ENCODE data around the gene MAGI1.
"Not testable (repeated sequence)": the region's sequence is repeated elsewhere in the genome, so short reads cannot be mapped to it uniquely, and the experiment has no call there.

The MAGI1 gene

DNA sequence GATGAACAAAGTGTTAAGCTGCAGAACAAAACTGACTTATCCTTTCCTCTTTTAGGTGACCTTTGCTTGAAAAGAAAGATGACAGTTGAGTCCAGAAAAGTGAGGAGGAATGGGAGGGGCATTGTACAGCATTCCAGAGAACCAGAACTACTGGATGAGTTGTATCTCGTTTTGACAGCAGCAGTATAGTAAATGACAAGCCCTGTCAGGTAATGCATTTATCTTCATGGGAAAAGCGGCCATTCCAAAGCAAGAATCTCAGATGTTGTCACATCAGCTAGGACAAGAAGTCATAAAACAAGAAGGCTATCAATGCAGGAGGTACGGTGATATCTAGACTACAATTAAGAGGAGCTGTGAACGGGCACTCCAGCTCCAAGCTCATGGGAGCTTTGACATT lies 421.5 kb downstream of the MAGI1 start:
- no peak for TF ChIP-seq ZFX (IDR thresholded peaks at IDR 0.05)
- TF ChIP-seq, protein P1, sequence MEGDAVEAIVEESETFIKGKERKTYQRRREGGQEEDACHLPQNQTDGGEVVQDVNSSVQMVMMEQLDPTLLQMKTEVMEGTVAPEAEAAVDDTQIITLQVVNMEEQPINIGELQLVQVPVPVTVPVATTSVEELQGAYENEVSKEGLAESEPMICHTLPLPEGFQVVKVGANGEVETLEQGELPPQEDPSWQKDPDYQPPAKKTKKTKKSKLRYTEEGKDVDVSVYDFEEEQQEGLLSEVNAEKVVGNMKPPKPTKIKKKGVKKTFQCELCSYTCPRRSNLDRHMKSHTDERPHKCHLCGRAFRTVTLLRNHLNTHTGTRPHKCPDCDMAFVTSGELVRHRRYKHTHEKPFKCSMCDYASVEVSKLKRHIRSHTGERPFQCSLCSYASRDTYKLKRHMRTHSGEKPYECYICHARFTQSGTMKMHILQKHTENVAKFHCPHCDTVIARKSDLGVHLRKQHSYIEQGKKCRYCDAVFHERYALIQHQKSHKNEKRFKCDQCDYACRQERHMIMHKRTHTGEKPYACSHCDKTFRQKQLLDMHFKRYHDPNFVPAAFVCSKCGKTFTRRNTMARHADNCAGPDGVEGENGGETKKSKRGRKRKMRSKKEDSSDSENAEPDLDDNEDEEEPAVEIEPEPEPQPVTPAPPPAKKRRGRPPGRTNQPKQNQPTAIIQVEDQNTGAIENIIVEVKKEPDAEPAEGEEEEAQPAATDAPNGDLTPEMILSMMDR (conservative IDR thresholded peaks at IDR 0.05) = no peak

DNA sequence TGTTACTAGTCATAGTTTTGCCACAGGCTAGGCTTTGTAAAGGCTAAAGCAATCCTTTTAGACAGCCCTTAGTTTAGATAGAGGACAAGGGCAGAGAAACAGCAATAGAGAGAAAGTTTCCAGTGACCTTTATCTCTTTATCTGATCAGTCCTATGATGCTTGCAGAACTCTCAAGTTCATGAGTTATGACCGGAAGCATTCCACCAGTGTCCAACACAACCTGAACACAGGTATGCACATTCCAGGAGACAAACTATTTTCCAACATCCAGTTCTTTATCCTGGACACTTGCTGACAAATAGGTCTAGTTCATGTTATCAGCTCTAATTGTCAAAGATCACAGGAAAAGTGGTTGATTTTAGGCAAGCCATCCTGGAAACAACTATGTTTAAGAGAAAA lies 422.2 kb downstream of the MAGI1 start:
- no peak for TF ChIP-seq ZFX (IDR thresholded peaks at IDR 0.05)
- TF ChIP-seq, protein P1 (conservative IDR thresholded peaks at IDR 0.05) = no peak
- H3K27ac ChIP-seq = no peak overlapping the region

More for the DNA sequence above, 421.5 kb downstream of the MAGI1 start:
- no peak overlapping the region for H3K27ac ChIP-seq

DNA sequence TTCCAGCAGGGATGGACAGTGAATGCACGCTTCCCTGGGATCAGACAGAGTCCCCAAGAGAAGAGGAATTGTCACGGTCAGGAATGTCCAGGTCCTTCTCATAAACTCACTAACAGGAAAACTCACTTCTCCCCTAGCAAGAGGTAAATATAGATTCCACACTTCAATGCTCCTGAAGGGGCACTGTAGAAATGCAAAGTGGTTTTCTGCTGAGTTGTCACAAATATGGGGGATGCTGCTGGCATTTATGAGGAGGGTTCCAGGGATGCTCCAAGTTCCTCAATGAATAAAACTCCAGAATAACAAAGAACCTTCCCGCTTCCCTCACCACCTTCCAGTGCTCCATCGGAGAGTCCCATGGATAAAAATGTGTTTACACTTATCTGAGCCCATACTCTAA lies 423.4 kb downstream of the MAGI1 start:
- TF ChIP-seq, protein P1 (conservative IDR thresholded peaks at IDR 0.05) = no peak
- no peak for TF ChIP-seq ZFX (IDR thresholded peaks at IDR 0.05)
- no peak overlapping the region for H3K27ac ChIP-seq

DNA sequence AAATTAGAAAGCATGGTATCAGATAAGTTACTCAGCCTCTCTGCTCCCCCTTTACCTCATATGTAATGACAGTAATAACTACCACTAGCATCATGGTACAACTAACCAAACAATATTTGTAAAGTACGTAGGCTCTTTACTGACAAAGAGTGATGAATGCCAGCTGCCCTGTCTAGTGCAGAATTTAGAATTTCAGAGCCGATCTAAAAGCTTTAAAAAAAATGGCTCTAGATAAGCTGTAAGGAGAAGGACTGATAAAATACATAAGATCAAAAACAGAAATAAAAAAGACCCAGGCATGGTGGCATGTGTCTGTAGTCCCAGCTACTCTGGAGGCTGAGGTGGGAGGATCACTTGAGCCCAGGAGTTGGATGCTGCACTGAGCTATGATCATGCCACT lies 424.1 kb downstream of the MAGI1 start:
- TF ChIP-seq, protein P1 (conservative IDR thresholded peaks at IDR 0.05) = no peak
- no peak for TF ChIP-seq ZFX (IDR thresholded peaks at IDR 0.05)
- H3K27ac ChIP-seq = no peak overlapping the region

DNA sequence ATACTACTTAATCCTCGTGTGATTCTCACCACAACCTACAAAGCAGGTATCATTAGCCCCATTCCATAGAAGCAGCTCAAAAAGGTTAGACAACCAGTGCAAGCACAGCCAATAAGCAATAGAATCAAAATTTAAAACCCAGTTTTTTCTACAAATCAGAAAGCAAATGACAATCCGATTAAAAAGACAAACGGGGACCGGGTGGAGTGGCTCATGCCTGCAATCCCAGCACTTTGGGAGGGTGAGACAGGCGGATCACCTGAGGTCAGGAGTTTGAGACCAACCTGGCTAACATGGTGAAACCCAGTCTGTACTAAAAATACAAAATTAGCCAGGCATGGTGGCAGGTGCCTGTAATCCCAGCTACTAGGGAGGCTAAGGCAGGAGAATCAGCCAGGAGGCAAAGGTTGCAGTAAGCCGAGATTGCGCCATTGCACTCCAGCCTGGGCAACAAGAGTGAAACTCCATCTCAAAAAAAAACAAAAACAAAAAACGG lies 430.7 kb downstream of the MAGI1 start:
- H3K27ac ChIP-seq = not testable (repeated sequence)

DNA sequence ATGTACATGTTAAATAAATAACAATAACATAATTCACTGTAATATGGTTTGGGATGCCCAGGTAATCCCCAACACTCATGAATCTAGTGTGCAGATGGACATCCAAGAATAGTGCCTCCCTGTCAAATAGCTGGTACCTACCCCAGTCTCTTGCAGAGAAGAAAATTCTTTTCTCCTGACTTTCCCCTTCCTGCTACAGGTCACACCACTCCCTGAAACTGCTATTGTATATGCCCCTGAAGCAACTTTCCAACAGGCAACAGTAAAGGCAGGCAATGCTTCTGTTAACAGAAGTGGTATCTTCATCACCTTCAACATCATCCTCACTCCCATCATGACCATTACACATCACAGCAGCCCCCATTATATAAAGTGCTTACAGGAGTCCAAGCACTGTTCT lies 431.6 kb downstream of the MAGI1 start:
- H3K27ac ChIP-seq = no peak overlapping the region
- no peak for TF ChIP-seq ZFX (IDR thresholded peaks at IDR 0.05)
- TF ChIP-seq, protein P1 (conservative IDR thresholded peaks at IDR 0.05) = no peak

DNA sequence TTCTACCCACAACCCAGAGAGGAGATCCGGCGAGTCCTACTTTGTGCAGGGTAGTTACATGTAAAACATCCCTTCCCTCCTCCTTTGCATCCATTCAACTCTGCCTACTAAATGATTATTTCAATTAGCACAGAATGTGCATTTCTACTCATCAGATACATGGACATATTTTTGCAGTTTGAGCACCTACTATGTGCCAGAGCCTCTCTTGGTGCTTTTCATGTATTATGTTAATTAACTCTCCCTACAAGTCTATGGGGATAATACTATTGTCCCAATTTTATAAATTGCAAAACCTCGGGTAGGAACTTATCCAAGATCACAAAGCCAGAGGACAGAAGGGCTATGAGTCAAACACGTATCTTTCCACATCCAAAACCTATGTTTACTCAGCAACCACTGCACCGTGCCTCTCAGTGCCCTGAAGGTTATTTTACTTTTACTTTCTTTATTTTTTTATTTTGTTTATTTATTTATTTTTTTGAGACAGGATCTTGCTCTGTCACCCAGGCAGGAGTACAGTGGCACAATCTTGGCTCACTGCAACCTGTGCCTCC lies 432.8 kb downstream of the MAGI1 start:
- no peak overlapping the region for H3K27ac ChIP-seq
- no peak for TF ChIP-seq ZFX (IDR thresholded peaks at IDR 0.05)
- TF ChIP-seq, protein P1 (conservative IDR thresholded peaks at IDR 0.05) = no peak

DNA sequence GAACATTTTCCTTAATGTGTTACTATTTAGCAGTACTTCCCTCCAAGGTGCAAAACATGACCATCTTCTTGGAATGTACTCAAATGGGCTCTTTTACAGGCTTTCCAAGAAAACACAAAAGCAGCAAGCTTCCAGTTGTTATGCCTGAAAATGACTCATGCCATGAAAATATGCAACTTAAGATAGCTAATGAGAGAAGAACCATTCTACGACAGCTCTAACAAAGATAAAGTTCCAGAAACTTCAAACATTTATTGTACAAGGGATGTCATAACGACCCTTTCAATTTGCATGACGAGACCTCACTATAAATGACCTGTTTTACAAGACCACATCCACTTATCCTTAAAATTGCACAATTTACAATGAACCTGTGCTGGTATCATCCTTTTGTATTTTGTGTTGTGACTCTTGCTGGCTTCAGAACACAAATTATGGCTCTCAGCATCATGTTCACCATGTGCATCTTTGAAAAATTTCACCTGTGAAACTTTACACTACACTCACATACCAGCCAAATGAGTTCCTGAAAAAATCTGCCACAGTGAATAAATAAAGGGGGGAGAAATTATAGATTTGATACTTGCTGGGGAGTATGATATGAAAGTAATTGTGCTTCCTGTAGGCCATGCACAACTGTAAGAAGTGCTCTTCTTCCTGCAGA lies 433.7 kb downstream of the MAGI1 start:
- no peak for TF ChIP-seq ZFX (IDR thresholded peaks at IDR 0.05)
- TF ChIP-seq, protein P1 (conservative IDR thresholded peaks at IDR 0.05) = no peak
- H3K27ac ChIP-seq = no peak overlapping the region

Measured in C4-2B (cell line).